ENCODE data around the gene NLGN1. TPM values are rescaled to one million over a fixed set of nuclear protein-coding genes. Genes with fewer than 3 reads are reported as not detected.

NLGN1 gene
- total RNA-seq, 2 donors from 2014 or later = 0.36 to 11.7 TPM

GRCh38 chr3:173711619-173712018, 314.1 kb downstream of the NLGN1 start:
- TF ChIP-seq CTCF (IDR thresholded peaks at IDR 0.05) (no peak), POLR2AphosphoS5 (IDR thresholded peaks at IDR 0.05) (no peak), POLR2A (IDR thresholded peaks at IDR 0.05) (no peak)
- H3K4me1 ChIP-seq (replicated peaks) = no peaks in the 10 kb centered on the region
- no peak for DNase-seq (ENCODE audit: low spot score)
- no peaks in the 10 kb centered on the region for H3K9me3 ChIP-seq
- no peak overlapping the region for H3K27ac ChIP-seq
- 45% methylated on average over 5 of the region's 5 CpGs for WGBS
- H3K36me3 ChIP-seq = no peaks in the 10 kb centered on the region
- intact Hi-C loops (cut with DNase I) = no loop called here
- H3K4me3 ChIP-seq = no peak overlapping the region
- H3K27me3 ChIP-seq (replicated peaks; ENCODE audit: insufficient read depth) = no peaks in the 10 kb centered on the region

- H3K27me3 ChIP-seq (replicated peaks; ENCODE audit: insufficient read depth) = no peaks in the 10 kb centered on the region
- no peak overlapping the region for H3K4me3 ChIP-seq
- H3K36me3 ChIP-seq = no peaks in the 10 kb centered on the region
- DNase-seq (ENCODE audit: low spot score) = no peak
- H3K4me1 ChIP-seq (replicated peaks) = no peaks in the 10 kb centered on the region
- no peak for TF ChIP-seq POLR2A (IDR thresholded peaks at IDR 0.05)
- no peak for TF ChIP-seq CTCF (IDR thresholded peaks at IDR 0.05)
- no peak for TF ChIP-seq POLR2AphosphoS5 (IDR thresholded peaks at IDR 0.05)
- intact Hi-C loops (cut with DNase I) = no loop called here
- no peaks in the 10 kb centered on the region for H3K9me3 ChIP-seq
- H3K27ac ChIP-seq = no peak overlapping the region
- 83% methylated on average over 3 of the region's 3 CpGs for WGBS
These were observed 322.0 kb downstream of the NLGN1 start for GRCh38 chr3:173719585-173719984.

GRCh38 chr3:173725507-173725906, 328.0 kb downstream of the NLGN1 start:
- H3K27ac ChIP-seq = no peak overlapping the region
- TF ChIP-seq CTCF (IDR thresholded peaks at IDR 0.05) (no peak), POLR2A (IDR thresholded peaks at IDR 0.05) (no peak), POLR2AphosphoS5 (IDR thresholded peaks at IDR 0.05) (no peak)
- intact Hi-C loops (cut with DNase I) = no loop called here
- WGBS = 92% methylated on average over 3 of the region's 3 CpGs
- H3K36me3 ChIP-seq = no peaks in the 10 kb centered on the region
- H3K9me3 ChIP-seq = no peaks in the 10 kb centered on the region
- no peaks in the 10 kb centered on the region for H3K4me1 ChIP-seq (replicated peaks)
- no peaks in the 10 kb centered on the region for H3K27me3 ChIP-seq (replicated peaks; ENCODE audit: insufficient read depth)
- H3K4me3 ChIP-seq = no peak overlapping the region
- DNase-seq (ENCODE audit: low spot score) = no peak

GRCh38 chr3:173730391-173730790, 332.8 kb downstream of the NLGN1 start:
- Histone ChIP-seq H3K36me3 (no peaks in the 10 kb centered on the region), H3K9me3 (no peaks in the 10 kb centered on the region), H3K4me1 (replicated peaks) (no peaks in the 10 kb centered on the region), H3K27me3 (replicated peaks; ENCODE audit: insufficient read depth) (no peaks in the 10 kb centered on the region), H3K27ac (no peak overlapping the region), H3K4me3 (no peak overlapping the region)
- WGBS = 91% methylated on average over 2 of the region's 2 CpGs
- intact Hi-C loops (cut with DNase I) = no loop called here
- no peak for DNase-seq (ENCODE audit: low spot score)
- no peak for TF ChIP-seq POLR2A (IDR thresholded peaks at IDR 0.05)
- TF ChIP-seq CTCF (IDR thresholded peaks at IDR 0.05) = no peak
- no peak for TF ChIP-seq POLR2AphosphoS5 (IDR thresholded peaks at IDR 0.05)

GRCh38 chr3:173732237-173732636, 334.7 kb downstream of the NLGN1 start:
- Histone ChIP-seq H3K36me3 (no peaks in the 10 kb centered on the region), H3K9me3 (no peaks in the 10 kb centered on the region), H3K4me1 (replicated peaks) (no peaks in the 10 kb centered on the region), H3K4me3 (no peak overlapping the region), H3K27me3 (replicated peaks; ENCODE audit: insufficient read depth) (no peaks in the 10 kb centered on the region), H3K27ac (no peak overlapping the region)
- no peak for DNase-seq (ENCODE audit: low spot score)
- intact Hi-C loops (cut with DNase I) = no loop called here
- WGBS = 60% methylated on average over 4 of the region's 4 CpGs
- TF ChIP-seq CTCF (IDR thresholded peaks at IDR 0.05) (no peak), POLR2AphosphoS5 (IDR thresholded peaks at IDR 0.05) (no peak), POLR2A (IDR thresholded peaks at IDR 0.05) (no peak)
